Hepatocyte (in vitro differentiated cells): ENCODE measurements around the gene FAM222A.

ENCODE experiments used
- EZH2phosphoT487 ChIP-seq: fragments of 200-600 bp; sonication (generic); IDR thresholded peaks from one replicate; pipeline ENCODE4 v1.6.1; 2018; ENCODE audit warnings: antibody characterized with exemption, mild to moderate bottlenecking, low read depth, moderate library complexity; ENCODE audit not compliant: unreplicated experiment, severe bottlenecking
- TF ChIP-seq, protein P1 (sequence below): fragments of 200-600 bp; sonication (generic); IDR thresholded peaks from 2 replicates; pipeline ENCODE4 v1.5.1; 2016; ENCODE audit warnings: antibody characterized with exemption, mild to moderate bottlenecking; ENCODE audit not compliant: poor library complexity

DNA sequence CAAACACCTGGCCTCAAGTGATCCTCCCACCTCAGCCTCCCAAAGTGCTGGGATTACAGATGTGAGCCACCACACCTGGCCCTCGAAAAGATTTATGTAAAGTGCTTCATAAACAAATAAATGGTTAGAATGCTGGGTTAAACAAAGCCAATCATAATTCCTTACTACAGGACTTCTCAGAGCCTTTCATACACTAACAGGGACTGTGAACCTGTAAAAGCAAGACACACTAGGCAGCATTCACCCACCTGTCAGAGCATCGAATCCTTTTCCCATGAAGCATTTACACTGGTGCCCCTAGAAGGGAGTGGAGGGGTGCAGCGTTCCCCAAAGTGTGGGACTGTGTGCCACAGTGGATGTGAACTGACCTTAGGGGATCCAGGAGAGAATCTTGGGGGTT, 90.1 kb downstream of the FAM222A start:
- TF ChIP-seq EZH2phosphoT487: no peak
- TF ChIP-seq, protein P1, sequence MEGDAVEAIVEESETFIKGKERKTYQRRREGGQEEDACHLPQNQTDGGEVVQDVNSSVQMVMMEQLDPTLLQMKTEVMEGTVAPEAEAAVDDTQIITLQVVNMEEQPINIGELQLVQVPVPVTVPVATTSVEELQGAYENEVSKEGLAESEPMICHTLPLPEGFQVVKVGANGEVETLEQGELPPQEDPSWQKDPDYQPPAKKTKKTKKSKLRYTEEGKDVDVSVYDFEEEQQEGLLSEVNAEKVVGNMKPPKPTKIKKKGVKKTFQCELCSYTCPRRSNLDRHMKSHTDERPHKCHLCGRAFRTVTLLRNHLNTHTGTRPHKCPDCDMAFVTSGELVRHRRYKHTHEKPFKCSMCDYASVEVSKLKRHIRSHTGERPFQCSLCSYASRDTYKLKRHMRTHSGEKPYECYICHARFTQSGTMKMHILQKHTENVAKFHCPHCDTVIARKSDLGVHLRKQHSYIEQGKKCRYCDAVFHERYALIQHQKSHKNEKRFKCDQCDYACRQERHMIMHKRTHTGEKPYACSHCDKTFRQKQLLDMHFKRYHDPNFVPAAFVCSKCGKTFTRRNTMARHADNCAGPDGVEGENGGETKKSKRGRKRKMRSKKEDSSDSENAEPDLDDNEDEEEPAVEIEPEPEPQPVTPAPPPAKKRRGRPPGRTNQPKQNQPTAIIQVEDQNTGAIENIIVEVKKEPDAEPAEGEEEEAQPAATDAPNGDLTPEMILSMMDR: no peak
